Measurements from ENCODE around the gene ALG8. TPM values are rescaled to one million over a fixed set of nuclear protein-coding genes. Genes with fewer than 3 reads are reported as not detected.

The ALG8 gene
- total RNA-seq, 2 donors from 2014 or later = 22.7 to 40.1 TPM

- H3K27ac ChIP-seq = no peak overlapping the region
- no peaks in the 10 kb centered on the region for H3K9me3 ChIP-seq
- intact Hi-C loops (cut with DNase I) = no loop called here
- no peaks in the 10 kb centered on the region for H3K27me3 ChIP-seq
- no peak for DNase-seq
- H3K4me3 ChIP-seq = no peak overlapping the region
- no peak overlapping the region for H3K9ac ChIP-seq (ENCODE audit: low read depth in 2 of 2, low read length in 2 of 2)
- TF ChIP-seq CTCF (IDR thresholded peaks at IDR 0.05) = no peak
- H3K4me1 ChIP-seq = no peaks in the 10 kb centered on the region
- no peaks in the 10 kb centered on the region for H3K36me3 ChIP-seq
Measured at GRCh38 chr11:78065203-78065602, 74.2 kb downstream of the ALG8 start.

GRCh38 chr11:78063440-78064181, 75.8 kb downstream of the ALG8 start, which contains the start of gene THRSP:
Gene THRSP, plus strand, starts transcription at chr11:78063861. Its CDS starts 21 bp downstream, at chr11:78063882.
- Histone ChIP-seq H3K27me3 (no peaks in the 10 kb centered on the region), H3K9me3 (no peaks in the 10 kb centered on the region), H3K36me3 (no peaks in the 10 kb centered on the region), H3K4me3 (no peak within 1 kb of the TSS), H3K9ac (ENCODE audit: low read depth in 2 of 2, low read length in 2 of 2) (no peak within 1 kb of the TSS), H3K27ac (no peak within 1 kb of the TSS), H3K4me1 (no peaks in the 10 kb centered on the region)
- DNase-seq = no peak
- TF ChIP-seq CTCF (IDR thresholded peaks at IDR 0.05) = no peak
- intact Hi-C loops (cut with DNase I) = no loop called here

- Histone ChIP-seq H3K27me3 (no peaks in the 10 kb centered on the region), H3K9me3 (no peaks in the 10 kb centered on the region), H3K9ac (ENCODE audit: low read depth in 2 of 2, low read length in 2 of 2) (no peak overlapping the region), H3K4me1 (no peaks in the 10 kb centered on the region), H3K36me3 (no peaks in the 10 kb centered on the region), H3K27ac (no peak overlapping the region), H3K4me3 (no peak overlapping the region)
- intact Hi-C loops (cut with DNase I) = no loop called here
- no peak for DNase-seq
- no peak for TF ChIP-seq CTCF (IDR thresholded peaks at IDR 0.05)
Measured at GRCh38 chr11:78062671-78063070, 76.8 kb downstream of the ALG8 start.

GRCh38 chr11:78061921-78062311, 77.5 kb downstream of the ALG8 start:
- H3K27ac ChIP-seq = no peak overlapping the region
- H3K27me3 ChIP-seq = no peaks in the 10 kb centered on the region
- H3K4me1 ChIP-seq = no peaks in the 10 kb centered on the region
- intact Hi-C loops (cut with DNase I) = no loop called here
- TF ChIP-seq CTCF (IDR thresholded peaks at IDR 0.05) = no peak
- no peak overlapping the region for H3K4me3 ChIP-seq
- no peak for DNase-seq
- no peaks in the 10 kb centered on the region for H3K9me3 ChIP-seq
- no peak overlapping the region for H3K9ac ChIP-seq (ENCODE audit: low read depth in 2 of 2, low read length in 2 of 2)
- no peaks in the 10 kb centered on the region for H3K36me3 ChIP-seq

GRCh38 chr11:78061088-78061920, 78.1 kb downstream of the ALG8 start:
- Histone ChIP-seq H3K4me3 (no peak overlapping the region), H3K9ac (ENCODE audit: low read depth in 2 of 2, low read length in 2 of 2) (no peak overlapping the region), H3K9me3 (no peaks in the 10 kb centered on the region), H3K27ac (no peak overlapping the region), H3K36me3 (no peaks in the 10 kb centered on the region), H3K27me3 (no peaks in the 10 kb centered on the region), H3K4me1 (no peaks in the 10 kb centered on the region)
- DNase-seq = no peak
- intact Hi-C loops (cut with DNase I) = no loop called here
- TF ChIP-seq CTCF (IDR thresholded peaks at IDR 0.05) = no peak
